ENCODE data around the gene MYO1B. TPM values are rescaled to one million over a fixed set of nuclear protein-coding genes. Genes with fewer than 3 reads are reported as not detected.

Gene MYO1B
- polyA plus RNA-seq, 3 donors, result 0.01 TPM; not detected in 2

- intact Hi-C loops (cut with micrococcal nuclease), result no loop called here
- H2AFZ ChIP-seq (ENCODE audit: insufficient read depth, low read depth, low read length, poor library complexity, severe bottlenecking), result no peak overlapping the region
- no peak overlapping the region for H3K27ac ChIP-seq (ENCODE audit: low read depth in 1 of 2, low read length in 2 of 2)
- WGBS (ENCODE audit: insufficient coverage), result 73% methylated on average over 3 of the region's 9 CpGs
- no peak overlapping the region for H3K4me3 Mint-ChIP-seq
- no peaks in the 10 kb centered on the region for H3K27me3 Mint-ChIP-seq (ENCODE audit: low read depth in 3 of 3)
- H4K20me1 ChIP-seq (ENCODE audit: insufficient read depth, low read length), result no peaks in the 10 kb centered on the region
- peaks cover 0 to 7% (median 2%) of the 10 kb centered on the region in 7 donors for H3K9me3 Mint-ChIP-seq
- H3K9ac ChIP-seq (ENCODE audit: insufficient read depth, low read length, poor library complexity, severe bottlenecking), result no peak overlapping the region
- peaks cover 16% of the 10 kb centered on the region for H3K4me1 Mint-ChIP-seq
- no peak for DNase-seq
- H3K79me2 ChIP-seq (ENCODE audit: insufficient read depth, low read length), result no peaks in the 10 kb centered on the region
- H3K27me3 ChIP-seq (ENCODE audit: control insufficient read depth in 2 of 2, insufficient read depth in 2 of 2, low read length in 2 of 2), result no peaks in the 10 kb centered on the region
- H3K4me1 ChIP-seq (ENCODE audit: control insufficient read depth in 1 of 2, insufficient read depth in 2 of 2, low read length in 2 of 2), result peaks cover 11 to 13% of the 10 kb centered on the region in 2 donors
- no peaks in the 10 kb centered on the region for H3K36me3 ChIP-seq (replicated peaks in 1 of 2; ENCODE audit: control insufficient read depth in 1 of 2, insufficient read depth in 2 of 2, low read length in 2 of 2)
- TF ChIP-seq CTCF (IDR thresholded peaks at IDR 0.05), result no peak
- no peak overlapping the region for H3K4me2 ChIP-seq (replicated peaks; ENCODE audit: extremely low read depth, low read length, poor library complexity, severe bottlenecking)
- no peak overlapping the region for H3K27ac Mint-ChIP-seq
- H3K9me3 ChIP-seq (replicated peaks in 1 of 2; ENCODE audit: control insufficient read depth in 1 of 2, insufficient read depth in 1 of 2, low read length in 2 of 2), result no peaks in the 10 kb centered on the region
- no peak overlapping the region for H3K4me3 ChIP-seq (replicated peaks in 1 of 3; ENCODE audit: low read depth in 2 of 3, low read length in 3 of 3)
- H3K36me3 Mint-ChIP-seq, result no peaks in the 10 kb centered on the region
Measured at GRCh38 chr2:191325651-191326365, 80.6 kb downstream of the MYO1B start.

GRCh38 chr2:191327484-191327883 lies 82.3 kb downstream of the MYO1B start:
- Mint-ChIP-seq H3K36me3 (no peaks in the 10 kb centered on the region), H3K27ac (no peak overlapping the region), H3K4me3 (no peak overlapping the region), H3K4me1 (peaks cover 2% of the 10 kb centered on the region), H3K9me3 (peaks cover 0 to 7% (median 2%) of the 10 kb centered on the region in 7 donors), H3K27me3 (ENCODE audit: low read depth in 3 of 3) (no peaks in the 10 kb centered on the region)
- Histone ChIP-seq H3K9ac (ENCODE audit: insufficient read depth, low read length, poor library complexity, severe bottlenecking) (no peak overlapping the region), H3K36me3 (replicated peaks in 1 of 2; ENCODE audit: control insufficient read depth in 1 of 2, insufficient read depth in 2 of 2, low read length in 2 of 2) (no peaks in the 10 kb centered on the region), H3K79me2 (ENCODE audit: insufficient read depth, low read length) (no peaks in the 10 kb centered on the region), H3K4me3 (replicated peaks in 1 of 3; ENCODE audit: low read depth in 2 of 3, low read length in 3 of 3) (no peak overlapping the region), H4K20me1 (ENCODE audit: insufficient read depth, low read length) (no peaks in the 10 kb centered on the region), H3K4me1 (ENCODE audit: control insufficient read depth in 1 of 2, insufficient read depth in 2 of 2, low read length in 2 of 2) (no peaks in the 10 kb centered on the region), H3K9me3 (replicated peaks in 1 of 2; ENCODE audit: control insufficient read depth in 1 of 2, insufficient read depth in 1 of 2, low read length in 2 of 2) (no peaks in the 10 kb centered on the region), H3K27me3 (ENCODE audit: control insufficient read depth in 2 of 2, insufficient read depth in 2 of 2, low read length in 2 of 2) (no peaks in the 10 kb centered on the region), H3K4me2 (replicated peaks; ENCODE audit: extremely low read depth, low read length, poor library complexity, severe bottlenecking) (no peak overlapping the region), H2AFZ (ENCODE audit: insufficient read depth, low read depth, low read length, poor library complexity, severe bottlenecking) (no peak overlapping the region), H3K27ac (ENCODE audit: low read depth in 1 of 2, low read length in 2 of 2) (no peak overlapping the region)
- WGBS (ENCODE audit: insufficient coverage), result no CpG with 5 or more reads among the region's 1 CpG
- no peak for TF ChIP-seq CTCF (IDR thresholded peaks at IDR 0.05)
- intact Hi-C loops (cut with micrococcal nuclease), result no loop called here
- no peak for DNase-seq

Measured in CD14-positive monocyte (primary cell).